EL (cell line): ENCODE results near the gene PAWR.

Experiments
- DNase-seq: peaks from one replicate; pipeline ENCODE4 v3.0.0-alpha.2; 2016

PAWR gene

DNA sequence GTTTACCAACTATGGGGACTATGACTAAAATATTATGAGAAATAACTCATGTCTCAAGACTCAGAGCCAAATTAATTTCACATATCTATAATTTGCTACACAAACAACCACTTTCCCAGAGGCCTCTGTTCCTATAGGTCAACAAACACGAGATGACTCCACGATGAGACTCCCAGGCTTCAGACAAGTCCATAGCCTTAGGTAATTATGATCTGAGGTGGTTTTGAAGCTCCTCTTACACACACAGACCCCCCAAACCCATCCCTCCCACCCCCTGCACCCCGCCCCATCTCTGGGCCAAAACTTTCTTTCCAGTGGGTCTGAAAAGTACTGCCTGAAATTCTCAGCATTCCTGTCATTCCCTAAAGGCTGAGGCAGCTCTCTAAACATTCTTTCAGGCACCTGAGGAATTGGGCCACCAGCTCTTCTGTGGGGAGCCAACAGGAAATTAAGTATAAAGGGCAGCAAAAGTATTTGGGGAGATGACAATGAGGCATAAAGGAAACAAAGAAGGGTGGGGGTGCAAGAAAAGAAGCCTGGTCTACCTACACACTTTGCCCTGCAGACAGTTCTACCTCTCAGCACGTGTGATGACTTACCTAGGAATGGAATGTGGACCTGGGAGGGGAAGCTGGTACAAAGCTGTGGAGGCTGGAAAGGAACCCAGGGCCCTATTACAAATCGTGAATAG, 143.6 kb downstream of the PAWR start:
- peak; percentile 97 for DNase-seq

DNA sequence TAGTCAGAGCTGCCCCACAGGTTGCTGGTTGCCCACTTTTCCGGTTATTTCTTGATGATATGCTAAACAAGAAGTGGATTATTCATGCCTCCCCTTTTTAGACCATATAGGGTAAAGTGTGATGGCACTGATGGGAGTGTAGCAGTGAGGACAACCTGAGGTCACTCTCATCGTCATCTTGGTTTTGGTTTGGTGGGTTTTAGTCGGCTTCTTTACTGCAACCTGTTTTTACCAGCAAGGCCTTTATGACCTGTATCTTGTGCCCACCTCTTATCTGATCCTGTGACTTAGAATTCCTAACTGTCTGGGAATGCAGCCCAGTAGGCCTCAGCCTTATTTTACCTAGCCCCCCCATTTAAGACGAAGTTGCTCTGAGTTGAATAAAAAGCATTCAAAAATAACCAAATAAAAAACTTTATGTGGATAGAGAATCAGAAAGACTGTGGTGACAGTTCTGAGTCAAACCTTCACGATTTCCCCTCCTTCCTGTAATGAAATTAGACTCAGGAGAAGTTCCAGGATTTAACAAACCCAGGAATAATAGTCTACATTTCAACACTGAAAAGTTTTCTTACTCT, 144.2 kb downstream of the PAWR start:
- DNase-seq = peak; percentile 58

DNA sequence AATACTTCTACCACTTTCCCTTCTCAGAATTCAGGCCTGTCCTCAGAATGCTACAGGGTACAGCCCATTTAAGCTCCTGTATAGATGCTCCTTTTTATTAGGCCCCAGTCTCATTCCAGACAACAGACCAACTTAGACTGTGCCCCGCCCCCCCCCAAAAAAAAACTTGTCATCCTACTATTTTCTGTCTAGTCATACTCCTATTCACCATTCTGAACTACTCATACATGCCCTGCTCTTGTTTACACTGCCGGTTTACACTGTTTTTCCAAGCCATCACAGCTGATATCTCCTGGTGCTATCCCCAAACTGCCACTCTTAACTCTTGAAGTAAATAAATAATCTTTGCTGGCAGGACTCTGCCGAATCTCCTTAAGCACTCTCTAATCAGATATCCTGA, 146.3 kb downstream of the PAWR start:
- peak; percentile 38 for DNase-seq

DNA sequence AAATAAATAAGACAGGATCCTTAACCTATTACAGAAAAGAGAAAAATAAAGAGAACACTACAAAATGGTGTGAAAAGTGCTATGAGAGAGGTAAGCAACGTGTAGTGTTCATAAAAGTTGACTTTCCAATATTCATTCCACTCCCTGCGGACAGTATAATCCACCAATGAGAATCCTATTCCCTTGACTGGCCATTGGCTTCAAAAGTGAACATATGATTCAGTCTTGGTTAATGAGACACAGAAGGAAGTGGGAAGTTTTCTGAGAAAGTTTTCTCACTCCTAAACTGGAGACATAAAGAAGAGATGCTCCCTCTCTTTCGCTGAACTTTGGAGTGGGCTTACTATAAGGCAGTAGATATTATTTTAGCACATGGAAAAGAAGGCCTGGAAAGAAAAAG, 153.1 kb downstream of the PAWR start:
- DNase-seq = no peak

DNA sequence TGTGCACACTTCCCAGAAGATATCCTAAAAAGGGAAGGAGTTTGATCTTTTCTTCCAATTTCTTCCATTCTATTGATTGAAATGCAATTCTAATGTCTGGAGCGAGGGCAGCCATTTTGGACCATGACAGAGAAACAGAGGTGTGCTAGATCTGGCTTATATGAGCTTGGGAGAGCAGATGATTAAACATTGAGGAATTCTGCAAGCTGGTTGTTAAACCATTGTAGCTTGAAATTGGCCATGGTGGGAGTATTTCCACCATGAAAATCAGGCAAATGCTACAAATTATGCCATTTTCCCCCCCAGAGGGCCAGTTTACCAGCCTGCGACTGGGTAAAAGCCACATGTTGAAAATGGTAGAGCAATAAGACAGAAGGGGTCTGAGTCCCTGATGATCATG, 155.0 kb downstream of the PAWR start:
- no peak for DNase-seq
